ENCODE data around the gene TNFRSF13B.

GRCh38 chr17:16980813-16981731 is 9.2 kb upstream of the TNFRSF13B start:
- TF ChIP-seq CTCF (IDR thresholded peaks at IDR 0.05; ENCODE audit: low read depth, low read length): no peak
- no peak for TF ChIP-seq EZH2phosphoT487 (IDR thresholded peaks at IDR 0.05; ENCODE audit: low read depth)

Measured in OCI-LY3 (cell line).